GM19240 (cell line): ENCODE data around the gene CDK5R1.

Source experiments
- DNase-seq: peaks from one replicate; pipeline ENCODE4 v3.0.0; 2011; ENCODE audit warnings: low spot score; ENCODE audit not compliant: insufficient read length

The CDK5R1 gene

DNA sequence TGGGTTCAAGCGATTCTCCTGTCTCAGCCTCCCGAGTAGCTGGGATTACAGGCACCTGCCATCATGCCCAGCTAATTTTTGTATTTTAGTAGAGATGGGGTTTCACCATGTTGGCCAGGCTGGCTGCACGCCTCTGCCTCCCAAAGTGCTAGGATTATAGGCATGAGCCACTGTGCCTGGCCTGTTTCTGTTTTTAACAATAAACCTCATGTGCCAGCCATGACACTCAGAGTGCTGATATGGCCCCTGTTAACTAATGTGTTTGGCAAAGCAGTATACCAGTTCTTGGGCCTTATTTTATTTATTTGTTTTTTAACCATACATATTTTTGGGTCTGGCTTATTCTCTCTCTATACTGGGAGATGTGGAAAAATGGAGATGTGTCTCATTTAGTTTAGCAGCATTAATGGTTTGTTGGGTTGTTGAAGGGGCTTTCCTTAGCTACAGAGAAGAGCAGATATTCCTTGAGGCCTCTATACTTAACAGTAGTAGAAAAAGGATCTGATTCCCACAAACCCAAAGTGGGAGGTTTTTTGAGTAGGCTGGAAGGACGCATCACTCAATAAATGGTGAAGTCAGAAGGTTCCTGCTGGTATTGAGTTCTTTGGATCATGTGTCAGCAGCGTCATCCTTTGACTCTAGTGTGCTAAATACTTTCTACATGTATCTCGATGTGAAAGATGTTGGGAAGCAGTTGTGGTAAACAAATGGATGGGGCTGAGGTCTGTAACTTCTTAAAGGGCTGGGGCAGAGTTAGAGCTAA, 16.2 kb upstream of the CDK5R1 start:
- no peak for DNase-seq

DNA sequence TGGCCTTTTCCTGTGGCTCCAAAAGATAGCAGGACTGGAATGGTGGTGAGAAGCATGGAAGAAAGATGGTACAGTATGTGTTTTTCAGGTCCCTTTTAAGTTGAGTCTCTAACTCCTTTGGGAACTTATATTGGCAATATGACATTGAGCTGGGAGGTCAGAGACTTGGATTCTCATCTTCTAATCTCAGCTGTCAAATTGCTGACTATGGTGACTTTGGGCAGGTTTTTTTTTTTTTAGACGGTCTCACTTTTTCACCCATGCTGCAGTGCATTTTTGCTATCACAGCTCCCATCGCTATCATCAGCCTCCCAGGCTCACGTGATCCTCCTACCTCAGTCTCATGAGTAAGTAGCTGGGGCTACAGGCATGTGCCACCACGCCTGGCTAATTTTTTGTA, 15.1 kb upstream of the CDK5R1 start:
- DNase-seq = no peak

DNA sequence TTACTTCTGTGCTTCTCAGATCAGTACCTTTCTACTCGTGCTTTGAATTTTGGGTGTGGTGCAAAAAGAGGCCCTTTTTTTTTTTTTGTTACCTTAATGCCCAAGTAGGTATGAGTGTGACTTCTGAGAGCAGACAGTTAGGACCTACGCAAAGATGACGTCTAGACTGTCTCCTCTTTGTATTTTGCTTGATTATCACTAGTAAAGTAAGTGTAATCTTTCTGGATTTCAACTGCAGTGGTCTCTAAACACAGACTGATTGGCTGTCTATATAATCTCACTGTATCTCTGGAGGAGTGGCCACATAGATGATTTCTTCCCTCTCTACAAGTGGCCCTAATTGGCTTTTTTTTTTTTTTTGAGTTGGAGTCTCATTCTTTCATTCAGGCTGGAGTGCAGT, 11.5 kb upstream of the CDK5R1 start:
- no peak for DNase-seq

DNA sequence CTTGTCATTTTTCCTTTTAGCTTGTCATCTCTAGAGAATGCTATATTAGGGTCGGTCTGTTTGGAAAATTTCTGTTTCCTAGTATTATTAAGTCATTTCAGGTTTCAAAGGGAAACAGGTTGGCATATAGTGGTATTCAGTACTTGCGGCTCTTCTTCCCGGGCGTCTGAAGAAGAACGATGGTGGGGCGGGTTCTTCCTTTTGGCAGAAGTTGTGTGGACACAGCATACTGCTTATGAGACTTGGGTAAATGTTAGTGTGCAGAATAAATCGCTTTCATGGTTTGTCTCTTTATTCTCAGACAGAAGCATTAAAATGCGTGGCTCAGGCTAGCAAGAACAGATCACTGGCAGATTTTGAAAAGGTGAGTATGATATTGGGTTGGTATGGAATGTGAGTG, 9.6 kb upstream of the CDK5R1 start:
- no peak for DNase-seq

DNA sequence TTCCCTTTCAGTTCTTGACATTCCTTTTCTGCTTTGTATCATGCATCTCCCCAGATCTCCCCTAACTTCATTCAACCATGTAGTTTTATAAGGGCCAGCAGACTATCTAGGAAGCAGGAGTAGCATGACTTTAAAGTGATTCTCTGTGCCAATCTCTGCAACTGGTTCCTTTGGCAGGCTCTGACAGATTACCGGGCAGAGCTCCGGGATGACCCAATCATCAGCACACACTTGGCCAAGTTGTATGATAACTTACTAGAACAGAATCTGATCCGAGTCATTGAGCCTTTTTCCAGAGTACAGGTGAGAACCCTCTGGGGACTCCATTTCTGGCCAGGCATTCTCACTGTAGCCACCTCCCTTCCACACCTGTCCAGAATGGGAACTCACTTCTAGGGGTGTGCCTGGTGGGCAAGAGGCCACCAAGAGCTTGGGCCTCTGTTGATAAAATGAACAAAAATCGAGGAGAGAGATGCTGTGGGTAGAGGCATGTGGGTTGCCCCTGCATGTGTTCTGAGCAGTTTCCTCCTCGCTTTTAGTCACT, 7.6 kb upstream of the CDK5R1 start:
- no peak for DNase-seq

DNA sequence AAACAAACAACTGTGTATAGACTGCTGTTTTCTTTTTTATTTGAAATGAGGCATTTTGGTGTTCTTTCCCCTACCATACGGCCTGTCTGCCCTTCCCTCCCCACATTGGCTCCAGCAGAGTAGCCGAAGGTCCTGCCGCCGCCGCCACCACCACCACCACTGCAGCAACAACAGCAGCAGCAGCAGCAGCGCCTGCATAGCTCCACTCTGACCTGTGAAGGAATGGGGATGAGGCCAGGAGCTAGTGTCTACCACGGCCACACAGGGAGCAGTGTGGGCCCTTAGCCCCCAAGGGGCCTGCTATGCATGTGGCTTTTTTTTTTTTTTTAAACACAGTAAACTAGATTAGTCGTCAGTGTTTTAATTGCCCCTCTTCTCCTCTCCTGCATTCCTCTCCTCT, 5.6 kb upstream of the CDK5R1 start:
- no peak for DNase-seq

DNA sequence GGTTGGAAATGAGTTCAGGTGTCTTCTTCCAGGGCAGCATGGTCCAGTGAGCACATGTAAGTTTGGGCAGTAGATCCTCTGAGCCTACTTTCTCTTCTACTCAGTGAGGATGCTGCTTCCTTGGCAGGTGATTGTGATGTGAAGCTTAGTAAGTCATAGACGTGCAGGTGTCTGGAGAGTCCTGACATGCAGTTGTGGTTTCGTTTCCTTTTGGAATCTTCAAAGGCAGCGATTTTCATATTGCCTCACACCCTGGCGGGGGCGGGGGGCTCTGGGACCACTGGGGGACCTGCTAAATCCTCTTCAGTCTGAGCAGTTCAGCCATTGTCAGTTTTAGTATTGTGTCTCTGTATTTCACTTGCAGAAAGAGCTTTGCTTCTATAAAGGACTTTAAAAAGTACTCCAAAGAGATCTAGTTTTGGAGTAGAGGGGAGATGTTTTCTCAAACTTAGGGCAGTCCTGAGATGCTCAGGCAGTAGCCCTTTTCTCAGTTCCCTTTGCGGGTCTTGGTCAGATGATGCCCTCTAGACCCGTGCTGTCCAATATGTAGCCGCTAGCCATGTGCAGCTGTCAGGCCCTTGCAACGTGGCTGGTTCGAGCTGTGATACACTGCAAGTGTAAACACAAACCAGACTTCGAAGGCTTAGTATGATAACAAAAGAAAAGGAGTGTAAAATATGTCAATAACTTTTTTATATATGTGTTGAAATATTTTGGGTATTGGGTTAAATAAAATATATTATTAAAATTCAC, 4.0 kb upstream of the CDK5R1 start:
- DNase-seq = no peak

DNA sequence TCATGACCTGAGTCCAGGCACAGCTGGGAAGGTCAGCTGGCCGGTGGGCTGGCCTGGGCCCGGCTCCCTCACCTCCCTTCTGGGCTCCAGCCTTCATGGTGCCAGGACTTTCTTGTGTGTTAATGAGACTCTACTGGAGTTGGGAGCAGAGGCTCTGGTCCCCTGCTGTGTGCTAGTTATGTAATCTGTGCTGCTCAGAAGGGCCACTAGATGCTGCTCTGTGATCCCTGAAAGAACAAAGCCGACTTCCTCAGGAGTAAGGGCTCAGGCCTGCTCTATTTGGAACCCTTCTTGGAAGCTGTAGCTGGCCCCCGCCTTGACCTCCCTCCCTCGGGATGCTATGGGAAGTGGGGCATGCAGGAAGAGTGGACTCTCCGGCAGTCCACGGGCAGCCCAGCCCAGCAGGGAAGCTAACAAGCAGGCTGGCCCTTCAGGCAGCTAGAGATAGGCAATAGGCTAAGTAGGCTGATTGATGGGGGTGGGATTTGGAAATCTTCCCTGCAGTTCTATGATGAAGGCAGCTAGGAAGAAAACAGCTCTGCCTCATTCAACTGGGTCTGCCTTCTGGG, 3.3 kb upstream of the CDK5R1 start:
- DNase-seq = no peak

DNA sequence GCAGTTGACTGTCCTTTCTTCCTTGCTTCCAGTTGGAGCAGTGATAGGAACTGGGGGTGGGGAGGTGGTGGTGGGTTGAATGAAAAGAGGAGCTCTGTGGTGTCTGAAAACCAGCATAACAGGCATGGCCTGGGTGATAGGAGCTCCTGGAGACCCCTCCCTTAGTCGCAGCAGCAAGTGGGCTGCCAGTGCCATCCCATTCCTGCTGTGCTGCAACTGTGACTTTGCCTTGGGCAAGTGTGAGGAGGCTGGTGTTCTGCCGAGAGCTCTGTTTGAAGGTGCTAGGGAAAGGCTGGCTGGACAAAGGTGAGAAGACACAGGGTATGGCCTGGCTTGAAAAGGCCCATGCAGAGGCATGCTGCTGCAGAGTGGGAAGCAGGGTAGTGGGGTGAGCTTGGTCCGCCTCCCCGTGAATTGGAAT, 2.7 kb upstream of the CDK5R1 start:
- no peak for DNase-seq

DNA sequence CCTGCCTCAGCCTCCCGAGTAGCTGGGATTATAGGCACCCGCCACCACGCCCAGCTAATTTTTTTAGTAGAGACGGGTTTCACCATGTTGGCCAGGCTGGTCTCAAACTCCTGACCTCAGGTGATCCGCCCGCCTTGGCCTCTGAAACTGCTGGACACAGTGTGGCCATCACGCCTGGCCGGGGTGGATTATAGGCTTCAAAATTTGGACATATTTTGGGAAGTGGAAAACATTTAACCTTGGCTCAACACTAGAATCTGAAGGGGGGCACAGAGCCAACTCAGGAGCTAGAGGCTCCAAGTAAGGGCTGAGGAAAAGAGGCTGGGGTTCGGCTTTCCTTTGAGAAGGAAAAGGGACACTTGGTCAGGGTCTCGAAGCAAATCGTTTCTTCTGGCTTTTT, 2.2 kb upstream of the CDK5R1 start:
- DNase-seq = no peak

DNA sequence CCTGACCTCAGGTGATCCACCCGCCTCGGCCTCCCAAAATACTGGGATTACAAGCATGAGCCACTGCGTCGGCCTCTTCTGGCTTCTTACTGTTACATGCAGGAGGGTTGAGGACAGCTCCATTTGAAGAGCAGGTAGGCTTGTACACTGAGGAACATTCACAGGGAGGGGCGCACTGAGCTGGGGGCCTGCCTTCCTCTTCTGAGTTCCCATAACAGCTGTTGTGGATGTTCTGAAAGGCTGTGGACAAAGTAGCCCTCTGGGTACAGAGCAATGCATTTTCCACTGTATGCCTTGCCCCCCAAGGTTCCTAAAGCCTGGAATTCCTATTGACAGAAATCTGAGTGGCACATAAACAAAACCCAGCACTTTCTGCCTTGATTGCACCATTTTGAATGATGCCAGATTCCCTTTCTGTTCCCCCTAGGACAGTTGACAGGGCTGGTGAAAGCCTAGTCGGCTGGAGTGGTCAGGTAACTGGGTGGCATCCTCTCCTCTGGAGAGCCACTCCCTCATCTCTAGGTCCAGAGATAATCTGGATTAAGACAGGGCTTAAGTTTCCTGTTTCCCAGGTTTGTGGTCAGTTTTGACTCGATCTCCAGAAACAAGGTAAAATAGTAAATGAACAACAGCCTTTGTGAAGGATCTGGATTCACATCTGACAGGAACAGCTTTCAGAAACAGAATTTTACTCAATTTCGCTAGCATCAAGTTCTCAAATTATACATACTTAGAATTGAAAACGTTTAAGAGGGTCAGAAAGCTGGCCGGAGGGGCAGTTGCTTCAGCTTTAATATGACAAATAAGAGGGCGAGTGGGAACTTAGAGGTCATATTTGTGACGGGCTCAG, 1.3 kb upstream of the CDK5R1 start:
- no peak for DNase-seq

DNA sequence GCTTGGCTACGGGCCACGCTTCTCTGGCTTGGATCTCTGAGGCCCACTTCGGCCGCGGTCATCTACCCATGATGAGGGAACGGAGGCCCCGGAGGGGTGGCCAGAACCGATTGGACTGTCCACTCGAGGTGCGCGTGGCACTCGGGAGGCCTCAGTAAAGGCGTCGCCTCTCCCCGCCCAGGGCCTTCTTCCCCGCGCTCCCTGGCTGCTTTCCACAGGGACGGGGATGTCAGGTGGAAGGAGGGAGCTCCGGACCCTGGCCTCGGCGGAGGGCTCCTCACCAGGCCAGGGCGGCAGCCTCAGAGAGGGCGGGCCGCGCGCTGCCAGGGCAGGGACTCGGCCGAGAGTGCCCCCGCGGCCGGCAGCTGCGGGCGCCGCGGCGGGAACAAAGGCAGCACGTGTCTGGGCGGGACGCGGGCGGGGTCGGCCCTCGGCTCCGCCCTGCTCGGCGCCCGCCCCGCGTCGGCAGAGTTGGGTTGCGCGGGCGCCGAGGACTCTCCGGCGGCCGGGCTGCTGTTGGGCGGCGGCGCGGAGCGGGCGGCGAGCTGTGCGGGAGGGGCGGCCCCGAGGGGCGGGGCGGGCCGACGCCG, 587 bp upstream of the CDK5R1 start:
- DNase-seq = no peak

DNA sequence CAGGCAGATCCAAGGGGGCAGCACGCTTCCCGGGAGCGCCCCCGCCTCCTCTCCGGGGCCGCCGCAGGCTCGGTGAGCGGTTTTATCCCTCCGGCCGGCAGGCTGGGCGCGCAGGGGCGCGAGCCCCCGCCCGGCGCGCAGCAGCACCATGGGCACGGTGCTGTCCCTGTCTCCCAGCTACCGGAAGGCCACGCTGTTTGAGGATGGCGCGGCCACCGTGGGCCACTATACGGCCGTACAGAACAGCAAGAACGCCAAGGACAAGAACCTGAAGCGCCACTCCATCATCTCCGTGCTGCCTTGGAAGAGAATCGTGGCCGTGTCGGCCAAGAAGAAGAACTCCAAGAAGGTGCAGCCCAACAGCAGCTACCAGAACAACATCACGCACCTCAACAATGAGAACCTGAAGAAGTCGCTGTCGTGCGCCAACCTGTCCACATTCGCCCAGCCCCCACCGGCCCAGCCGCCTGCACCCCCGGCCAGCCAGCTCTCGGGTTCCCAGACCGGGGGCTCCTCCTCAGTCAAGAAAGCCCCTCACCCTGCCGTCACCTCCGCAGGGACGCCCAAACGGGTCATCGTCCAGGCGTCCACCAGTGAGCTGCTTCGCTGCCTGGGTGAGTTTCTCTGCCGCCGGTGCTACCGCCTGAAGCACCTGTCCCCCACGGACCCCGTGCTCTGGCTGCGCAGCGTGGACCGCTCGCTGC, 832 bp downstream of the CDK5R1 start:
- no peak for DNase-seq

DNA sequence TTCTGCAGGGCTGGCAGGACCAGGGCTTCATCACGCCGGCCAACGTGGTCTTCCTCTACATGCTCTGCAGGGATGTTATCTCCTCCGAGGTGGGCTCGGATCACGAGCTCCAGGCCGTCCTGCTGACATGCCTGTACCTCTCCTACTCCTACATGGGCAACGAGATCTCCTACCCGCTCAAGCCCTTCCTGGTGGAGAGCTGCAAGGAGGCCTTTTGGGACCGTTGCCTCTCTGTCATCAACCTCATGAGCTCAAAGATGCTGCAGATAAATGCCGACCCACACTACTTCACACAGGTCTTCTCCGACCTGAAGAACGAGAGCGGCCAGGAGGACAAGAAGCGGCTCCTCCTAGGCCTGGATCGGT, 1.4 kb downstream of the CDK5R1 start:
- no peak for DNase-seq

DNA sequence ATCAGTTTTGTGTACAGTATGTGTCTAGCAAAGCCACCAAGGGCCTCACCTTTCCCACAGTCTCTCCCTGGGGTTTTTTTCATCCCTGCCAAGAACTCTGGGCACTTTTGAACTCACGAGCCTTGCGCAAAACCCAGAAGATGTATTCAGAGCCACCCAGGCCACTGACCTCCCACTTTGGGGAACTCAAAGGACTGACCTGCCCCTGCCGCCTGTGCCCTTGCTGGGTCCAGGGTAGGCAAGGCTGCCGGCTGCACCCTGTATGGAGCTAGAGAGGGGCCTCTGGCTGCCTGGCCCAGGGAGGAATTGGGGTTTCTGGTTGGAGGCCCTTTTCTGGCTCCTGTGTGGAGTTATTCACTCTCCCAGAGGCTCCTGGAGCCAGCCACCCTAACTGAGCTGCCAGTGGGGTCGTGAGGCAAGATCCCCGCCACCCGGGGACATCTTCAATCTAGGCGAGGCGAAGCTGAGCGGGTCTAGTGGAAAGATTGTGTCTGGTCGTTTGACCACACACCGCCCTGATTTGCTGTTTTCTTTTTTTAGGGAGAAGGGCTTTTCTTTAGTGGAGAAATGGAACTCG, 1.9 kb downstream of the CDK5R1 start:
- no peak for DNase-seq

DNA sequence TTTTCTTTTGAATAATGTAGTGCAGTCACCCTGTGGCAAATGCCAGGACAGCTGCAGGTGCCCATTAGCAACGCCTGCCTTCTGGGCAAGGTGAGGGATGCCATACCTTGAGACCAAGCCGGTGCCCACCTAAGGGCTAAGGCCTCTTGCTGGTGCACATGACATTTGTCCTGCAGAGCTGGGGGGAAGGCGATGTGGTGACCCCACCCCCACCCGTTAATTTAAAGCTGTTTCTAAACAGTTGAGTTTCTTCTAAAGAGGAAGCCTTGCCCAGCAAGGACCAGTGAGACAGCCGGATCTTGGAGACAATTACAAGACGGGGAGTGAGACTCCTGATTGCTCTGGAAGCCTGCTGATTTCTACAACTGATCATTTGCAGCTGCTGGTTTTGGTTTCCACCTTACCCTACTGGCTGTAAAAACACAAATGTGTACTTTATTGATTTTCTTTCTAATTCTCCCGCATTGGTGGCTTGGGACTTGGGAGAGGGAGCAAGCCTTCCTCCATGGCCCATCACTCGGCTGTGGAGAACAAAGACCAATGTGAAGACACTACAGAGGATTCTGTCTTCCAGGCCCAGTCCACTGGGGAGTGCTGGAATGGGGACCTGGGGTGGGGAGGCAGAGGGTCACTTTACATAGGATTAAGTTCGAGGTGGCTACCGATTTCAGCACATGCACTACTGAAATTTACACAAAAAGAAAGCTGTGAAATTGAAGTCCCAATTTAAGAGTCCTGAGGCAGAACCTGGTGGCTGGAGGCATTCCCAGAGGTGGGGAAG, 2.7 kb downstream of the CDK5R1 start:
- DNase-seq = no peak

DNA sequence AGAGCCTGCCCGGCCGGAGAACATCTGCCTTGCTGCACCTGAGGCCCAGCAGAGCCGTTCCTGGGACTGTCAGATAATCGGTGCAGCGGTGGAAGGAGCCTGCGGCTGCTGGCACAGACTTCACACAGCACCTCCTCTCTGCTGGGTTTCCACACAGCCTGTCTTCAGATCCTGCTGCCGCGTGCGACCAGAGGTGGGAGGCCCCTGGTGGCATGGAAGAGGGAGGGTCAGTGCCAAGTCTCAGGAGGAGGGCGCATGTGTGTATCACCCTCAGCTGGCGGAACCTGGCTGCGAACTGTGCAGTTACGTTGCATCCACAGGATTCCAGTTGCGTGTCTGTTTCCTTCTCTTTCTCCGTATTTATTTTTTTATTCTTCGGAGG, 3.3 kb downstream of the CDK5R1 start:
- no peak for DNase-seq

DNA sequence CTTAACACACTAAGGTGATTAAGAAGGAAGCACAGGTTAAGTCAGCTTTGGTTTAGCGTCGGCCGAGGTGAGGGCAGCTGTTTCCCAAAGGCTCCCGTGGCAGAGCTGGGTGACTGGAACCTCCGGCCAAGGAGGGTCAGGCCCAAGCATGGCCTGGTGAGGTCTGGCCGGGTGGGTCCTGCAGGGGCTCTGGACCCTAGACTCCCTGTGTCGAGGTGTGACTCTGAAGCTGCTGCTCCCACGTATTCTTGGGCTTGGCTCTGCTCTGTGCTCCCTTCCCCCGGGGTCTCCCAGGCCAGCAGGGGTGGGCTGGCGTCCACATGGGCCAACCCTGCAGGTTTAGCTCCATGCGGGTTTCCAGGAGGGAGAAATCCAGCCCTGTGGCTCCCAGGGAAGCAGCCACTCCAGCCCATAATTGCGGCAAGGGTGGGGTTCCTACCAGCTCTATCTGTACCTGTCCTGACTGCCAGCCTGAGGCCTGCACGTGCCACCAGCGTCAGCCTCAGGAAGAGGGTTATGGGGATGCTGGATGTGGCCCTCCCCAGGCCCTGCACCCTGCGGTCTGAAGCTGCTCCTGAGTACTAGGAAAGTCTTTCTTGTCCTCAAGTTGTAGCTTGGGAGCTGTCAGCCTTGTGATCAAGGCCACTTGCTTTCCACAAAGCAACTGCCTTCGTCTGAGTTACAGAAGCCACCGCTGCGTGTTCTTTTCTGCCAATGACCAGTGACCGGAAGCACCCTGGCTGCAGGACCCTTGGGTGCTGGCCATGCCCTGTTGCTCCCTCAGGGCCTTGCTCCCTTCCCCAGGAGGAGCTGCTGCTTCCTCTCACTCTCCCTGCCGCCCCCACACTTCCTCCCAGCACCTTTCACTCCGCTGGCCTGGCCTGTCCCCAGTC, 4.8 kb downstream of the CDK5R1 start:
- DNase-seq = no peak

DNA sequence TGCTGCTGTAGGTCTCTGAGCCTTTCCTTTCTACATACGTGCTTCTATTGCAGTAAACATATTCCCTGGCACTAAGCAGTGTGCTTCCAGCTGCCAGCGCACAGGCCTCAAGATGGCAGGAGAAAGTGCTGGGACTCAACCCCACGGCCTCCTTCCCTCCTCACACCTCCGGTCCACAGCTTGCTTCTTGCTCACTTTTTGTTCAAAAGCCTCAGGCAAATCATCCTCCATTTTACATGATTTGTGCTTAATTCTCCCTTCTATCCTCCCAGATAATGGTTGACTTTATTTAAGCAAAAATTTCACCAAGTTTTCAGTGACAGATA, 5.4 kb downstream of the CDK5R1 start:
- no peak for DNase-seq
